Upper lobe of right lung (tissue), 1 donor: ENCODE measurements around the gene SIK2. TPM values are rescaled to one million over a fixed set of nuclear protein-coding genes. Genes with fewer than 3 reads are reported as not detected.
A peak's percentile ranks its signal among the peaks of the same experiment; 100 is the strongest.

Experiments
- ATAC-seq: fragments of 200-7000 bp; cut with Tn5 transposase; one replicate; pipeline ENCODE4 v1.9.1; 2020; ENCODE audit warnings: mild to moderate bottlenecking, moderate library complexity
- DNase-seq: peaks from one replicate; pipeline ENCODE4 v3.0.0-alpha.2; 2020
- H3K27ac ChIP-seq: fragments of 200-600 bp; one replicate; pipeline ENCODE4 v1.8.0; 2022
- H3K27me3 ChIP-seq: fragments of 200-600 bp; one replicate; pipeline ENCODE4 v1.8.0; 2022; ENCODE audit warnings: mild to moderate bottlenecking
- H3K36me3 ChIP-seq: fragments of 200-600 bp; one replicate; pipeline ENCODE4 v1.8.0; 2022
- H3K4me1 ChIP-seq: fragments of 200-600 bp; one replicate; pipeline ENCODE4 v1.8.0; 2022
- H3K4me3 ChIP-seq: fragments of 200-600 bp; one replicate; pipeline ENCODE4 v1.8.0; 2022; ENCODE audit warnings: mild to moderate bottlenecking
- H3K9me3 ChIP-seq: fragments of 200-600 bp; one replicate; pipeline ENCODE4 v1.8.0; 2022
- intact Hi-C: fragments of 100-400 bp; cut with DNase I; formaldehyde crosslinking; loops from one replicate; pipeline ENCODE4 v1.11.0; 2022
- total RNA-seq: library from RNA; stranded (reverse); fragmentation: NEBNext Ultra II Directional; extraction: Animal tissue kit (Norgen Biotek cat#: 25700); gene quantifications from one replicate; pipeline ENCODE4 v1.2.1, GENCODE V29; 2021
- TF ChIP-seq, protein P1 (sequence below): fragments of 200-600 bp; IDR thresholded peaks from one replicate; pipeline ENCODE4 v1.8.0; 2022; ENCODE audit warnings: antibody characterized with exemption
- donor health status: DM: no; HTN: yes; CAD: no; lungs with severe emphysema.

Gene SIK2
- total RNA-seq, 1 donor from 2014 or later = 32.6 TPM

DNA sequence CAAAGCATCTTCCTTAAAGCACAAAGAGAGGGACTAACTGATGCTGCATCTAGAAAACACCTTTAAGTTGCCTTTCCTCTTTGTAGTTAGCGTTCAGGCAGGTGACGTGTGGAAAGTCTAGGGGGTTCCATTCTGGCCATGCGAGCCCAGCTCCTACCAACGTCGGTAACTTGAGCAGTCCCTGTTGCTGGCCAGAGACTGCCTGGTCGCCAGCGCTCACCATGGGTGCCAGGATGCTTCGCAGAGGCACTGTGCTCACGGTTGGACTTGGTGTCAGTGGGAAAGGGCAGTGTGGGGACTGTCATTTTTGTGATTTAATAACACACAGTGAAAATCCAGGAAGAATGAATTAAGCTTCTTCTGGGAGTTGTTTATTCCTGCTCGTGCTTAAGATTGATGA, 123.4 kb downstream of the SIK2 start:
- Histone ChIP-seq H3K36me3 (peaks cover 66% of the 10 kb centered on the region), H3K27ac (no peak overlapping the region), H3K4me1 (peaks cover 10% of the 10 kb centered on the region), H3K4me3 (no peak overlapping the region), H3K9me3 (no peaks in the 10 kb centered on the region), H3K27me3 (no peaks in the 10 kb centered on the region)
- intact Hi-C loops = no loop called here
- ATAC-seq (no peak), DNase-seq (no peak)
- TF ChIP-seq, protein P1, sequence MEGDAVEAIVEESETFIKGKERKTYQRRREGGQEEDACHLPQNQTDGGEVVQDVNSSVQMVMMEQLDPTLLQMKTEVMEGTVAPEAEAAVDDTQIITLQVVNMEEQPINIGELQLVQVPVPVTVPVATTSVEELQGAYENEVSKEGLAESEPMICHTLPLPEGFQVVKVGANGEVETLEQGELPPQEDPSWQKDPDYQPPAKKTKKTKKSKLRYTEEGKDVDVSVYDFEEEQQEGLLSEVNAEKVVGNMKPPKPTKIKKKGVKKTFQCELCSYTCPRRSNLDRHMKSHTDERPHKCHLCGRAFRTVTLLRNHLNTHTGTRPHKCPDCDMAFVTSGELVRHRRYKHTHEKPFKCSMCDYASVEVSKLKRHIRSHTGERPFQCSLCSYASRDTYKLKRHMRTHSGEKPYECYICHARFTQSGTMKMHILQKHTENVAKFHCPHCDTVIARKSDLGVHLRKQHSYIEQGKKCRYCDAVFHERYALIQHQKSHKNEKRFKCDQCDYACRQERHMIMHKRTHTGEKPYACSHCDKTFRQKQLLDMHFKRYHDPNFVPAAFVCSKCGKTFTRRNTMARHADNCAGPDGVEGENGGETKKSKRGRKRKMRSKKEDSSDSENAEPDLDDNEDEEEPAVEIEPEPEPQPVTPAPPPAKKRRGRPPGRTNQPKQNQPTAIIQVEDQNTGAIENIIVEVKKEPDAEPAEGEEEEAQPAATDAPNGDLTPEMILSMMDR = no peak

DNA sequence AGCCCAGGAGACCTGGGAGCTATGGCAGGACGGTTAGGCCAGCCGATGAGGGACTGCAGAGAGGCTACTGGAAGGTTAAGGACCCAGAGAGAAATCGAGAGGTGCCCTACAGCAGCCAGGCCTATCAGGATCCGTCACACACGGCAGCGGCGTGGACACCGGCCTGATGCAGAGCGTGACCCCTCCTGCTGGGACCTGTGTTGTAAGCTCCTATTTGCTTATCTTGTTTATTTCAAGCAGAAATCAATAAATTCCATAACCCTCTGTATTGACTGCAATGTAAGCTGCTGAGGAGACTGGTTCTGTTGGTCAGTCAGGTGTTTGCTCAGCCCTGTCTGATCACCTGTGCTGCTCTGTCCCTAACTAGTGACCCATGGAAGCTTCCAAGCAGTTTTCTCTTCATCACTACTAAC, 124.1 kb downstream of the SIK2 start:
- TF ChIP-seq, protein P1 = no peak
- H3K4me3 ChIP-seq = no peak overlapping the region
- no peak overlapping the region for H3K27ac ChIP-seq
- peaks cover 14% of the 10 kb centered on the region for H3K4me1 ChIP-seq
- no peaks in the 10 kb centered on the region for H3K27me3 ChIP-seq
- ATAC-seq (no peak), DNase-seq (peak; percentile 58)
- peaks cover 59% of the 10 kb centered on the region for H3K36me3 ChIP-seq
- intact Hi-C loops = no loop called here
- H3K9me3 ChIP-seq = no peaks in the 10 kb centered on the region

DNA sequence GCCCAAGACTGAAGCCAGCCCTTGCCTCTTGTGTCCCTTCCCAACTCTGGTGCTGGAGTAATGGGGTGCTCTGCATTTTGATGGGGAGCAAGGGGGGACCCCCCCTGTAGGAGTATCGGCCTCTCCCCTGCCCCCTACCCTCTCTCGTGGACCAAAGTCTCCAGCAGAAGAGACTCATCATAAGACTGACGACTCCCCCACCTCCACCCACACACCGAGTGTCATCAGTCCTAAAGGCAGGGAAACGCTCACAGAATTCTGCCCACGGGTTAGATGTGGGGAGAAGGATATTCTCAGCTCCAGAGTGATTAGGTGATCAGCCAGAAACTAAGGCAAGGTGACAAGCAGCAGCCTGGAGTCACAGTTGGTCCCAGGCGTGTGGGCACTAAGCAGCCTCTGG, 125.2 kb downstream of the SIK2 start:
- ATAC-seq = no peak
- no peaks in the 10 kb centered on the region for H3K27me3 ChIP-seq
- H3K36me3 ChIP-seq = peaks cover 48% of the 10 kb centered on the region
- H3K9me3 ChIP-seq = no peaks in the 10 kb centered on the region
- no peak overlapping the region for H3K4me3 ChIP-seq
- peak; percentile 34 for DNase-seq
- intact Hi-C loops = no loop called here
- TF ChIP-seq, protein P1 = no peak
- no peak overlapping the region for H3K27ac ChIP-seq
- H3K4me1 ChIP-seq = peaks cover 24% of the 10 kb centered on the region

DNA sequence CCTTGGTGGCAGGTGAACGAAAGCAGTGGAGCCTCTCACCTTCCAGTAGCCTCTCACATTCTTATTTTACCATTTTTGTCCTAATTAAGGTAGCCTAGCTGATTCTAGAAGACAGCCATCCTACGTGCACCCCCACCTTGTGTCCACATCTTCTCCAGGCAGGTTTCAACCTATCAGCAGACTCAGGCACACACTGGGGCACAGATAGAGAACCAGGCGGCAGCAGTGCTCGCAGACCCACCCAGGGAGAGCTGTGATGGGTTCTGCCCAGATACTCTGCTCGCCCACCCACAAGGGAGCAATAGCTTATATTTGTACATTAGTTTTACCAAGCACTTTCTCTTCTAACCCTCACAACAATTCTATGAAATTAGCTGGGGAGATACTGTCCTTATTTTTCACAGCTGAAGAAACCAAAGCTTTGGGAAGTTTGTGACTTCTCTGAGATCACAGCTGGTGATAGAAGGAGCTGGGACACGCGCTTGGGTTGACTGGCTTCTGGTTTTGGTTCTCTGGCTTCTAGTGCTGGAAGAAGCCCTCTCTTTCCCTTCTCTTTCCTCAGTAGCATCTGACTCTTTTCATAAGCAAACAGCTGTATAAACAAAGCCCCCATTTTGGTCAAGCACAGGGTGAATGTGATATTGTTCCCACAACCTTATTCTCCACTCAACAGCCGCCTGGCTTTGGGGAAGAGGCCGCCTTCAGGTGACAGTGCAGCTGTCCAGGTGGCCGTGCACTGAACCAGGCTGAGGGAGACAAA, 127.0 kb downstream of the SIK2 start:
- TF ChIP-seq, protein P1 = no peak
- peaks cover 41% of the 10 kb centered on the region for H3K4me1 ChIP-seq
- peak overlapping the region; percentile 68 for H3K27ac ChIP-seq
- no peak for ATAC-seq
- intact Hi-C loops = no loop called here
- H3K4me3 ChIP-seq = no peak overlapping the region
- peaks cover 30% of the 10 kb centered on the region for H3K36me3 ChIP-seq
- H3K9me3 ChIP-seq = no peaks in the 10 kb centered on the region
- H3K27me3 ChIP-seq = no peaks in the 10 kb centered on the region
- DNase-seq = no peak

DNA sequence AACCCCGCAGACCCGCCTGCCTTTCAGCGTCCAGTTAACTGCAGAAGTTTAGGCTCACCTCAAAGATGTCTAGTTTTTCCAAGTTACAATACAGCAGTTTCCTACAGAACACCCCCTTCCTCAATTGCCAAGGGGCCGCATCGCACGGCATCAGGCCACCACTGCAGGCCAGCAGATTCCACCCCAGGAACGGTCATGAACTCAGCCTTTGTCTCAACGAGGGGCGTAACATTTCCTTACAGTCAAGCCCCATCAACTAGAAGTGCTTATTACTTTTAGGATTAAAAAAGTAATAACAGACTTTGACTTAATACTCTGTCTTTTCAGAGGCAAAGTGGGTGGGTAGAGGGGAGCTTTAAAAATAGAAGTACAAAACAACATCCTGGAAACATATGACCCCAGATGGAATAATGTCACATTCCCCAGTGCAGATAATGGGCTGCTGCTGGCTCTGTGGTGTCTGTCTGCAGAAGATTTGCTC, 127.6 kb downstream of the SIK2 start:
- H3K9me3 ChIP-seq = no peaks in the 10 kb centered on the region
- ATAC-seq = no peak
- peak overlapping the region; percentile 68 for H3K27ac ChIP-seq
- peaks cover 47% of the 10 kb centered on the region for H3K4me1 ChIP-seq
- intact Hi-C loops = no loop called here
- no peak overlapping the region for H3K4me3 ChIP-seq
- no peak for DNase-seq
- no peaks in the 10 kb centered on the region for H3K27me3 ChIP-seq
- H3K36me3 ChIP-seq = peaks cover 24% of the 10 kb centered on the region
- TF ChIP-seq, protein P1 = no peak
